Upper lobe of right lung (tissue), 1 donor: ENCODE results near the gene SAP30BP. TPM values are rescaled to one million over a fixed set of nuclear protein-coding genes. Genes with fewer than 3 reads are reported as not detected.
A peak's percentile ranks its signal among the peaks of the same experiment; 100 is the strongest.

ENCODE experiments used
- ATAC-seq: fragments of 200-7000 bp; cut with Tn5 transposase; one replicate; pipeline ENCODE4 v1.9.1; 2020; ENCODE audit warnings: mild to moderate bottlenecking, moderate library complexity
- DNase-seq: peaks from one replicate; pipeline ENCODE4 v3.0.0-alpha.2; 2020
- H3K27ac ChIP-seq: fragments of 200-600 bp; one replicate; pipeline ENCODE4 v1.8.0; 2022
- H3K27me3 ChIP-seq: fragments of 200-600 bp; one replicate; pipeline ENCODE4 v1.8.0; 2022; ENCODE audit warnings: mild to moderate bottlenecking
- H3K36me3 ChIP-seq: fragments of 200-600 bp; one replicate; pipeline ENCODE4 v1.8.0; 2022
- H3K4me1 ChIP-seq: fragments of 200-600 bp; one replicate; pipeline ENCODE4 v1.8.0; 2022
- H3K4me3 ChIP-seq: fragments of 200-600 bp; one replicate; pipeline ENCODE4 v1.8.0; 2022; ENCODE audit warnings: mild to moderate bottlenecking
- H3K9me3 ChIP-seq: fragments of 200-600 bp; one replicate; pipeline ENCODE4 v1.8.0; 2022
- CTCF ChIP-seq: fragments of 200-600 bp; IDR thresholded peaks from one replicate; pipeline ENCODE4 v1.8.0; 2022; ENCODE audit warnings: antibody characterized with exemption
- intact Hi-C: fragments of 100-400 bp; cut with DNase I; formaldehyde crosslinking; loops from one replicate; pipeline ENCODE4 v1.11.0; 2022
- total RNA-seq: library from RNA; stranded (reverse); fragmentation: NEBNext Ultra II Directional; extraction: Animal tissue kit (Norgen Biotek cat#: 25700); gene quantifications from one replicate; pipeline ENCODE4 v1.2.1, GENCODE V29; 2021
- donor health status: DM: no; HTN: yes; CAD: no; lungs with severe emphysema.

The SAP30BP gene
- total RNA-seq, 1 donor from 2014 or later: 71.4 TPM

GRCh38 chr17:75691801-75692626 is 24.9 kb downstream of the SAP30BP start:
- DNase-seq (no peak), ATAC-seq (no peak)
- no peaks in the 10 kb centered on the region for H3K27me3 ChIP-seq
- H3K4me3 ChIP-seq: no peak overlapping the region
- TF ChIP-seq CTCF: no peak
- no peak overlapping the region for H3K27ac ChIP-seq
- intact Hi-C loops: no loop called here
- peaks cover 52% of the 10 kb centered on the region for H3K4me1 ChIP-seq
- H3K9me3 ChIP-seq: no peaks in the 10 kb centered on the region
- peaks cover 39% of the 10 kb centered on the region for H3K36me3 ChIP-seq

- Histone ChIP-seq H3K27ac (peak overlapping the region; percentile 70), H3K9me3 (no peaks in the 10 kb centered on the region), H3K27me3 (no peaks in the 10 kb centered on the region), H3K4me3 (no peak overlapping the region), H3K36me3 (peaks cover 43% of the 10 kb centered on the region), H3K4me1 (peaks cover 52% of the 10 kb centered on the region)
- intact Hi-C loops: no loop called here
- TF ChIP-seq CTCF: no peak
- ATAC-seq (no peak), DNase-seq (no peak)
Observed at GRCh38 chr17:75692976-75693375, 25.8 kb downstream of the SAP30BP start.

GRCh38 chr17:75693500-75694481 is 26.7 kb downstream of the SAP30BP start:
- intact Hi-C loops: no loop called here
- no peaks in the 10 kb centered on the region for H3K9me3 ChIP-seq
- DNase-seq (peak; percentile 81), ATAC-seq (peak; percentile 84)
- H3K4me3 ChIP-seq: no peak overlapping the region
- peaks cover 44% of the 10 kb centered on the region for H3K4me1 ChIP-seq
- H3K27ac ChIP-seq: peak overlapping the region; percentile 70
- TF ChIP-seq CTCF: no peak
- H3K27me3 ChIP-seq: no peaks in the 10 kb centered on the region
- peaks cover 43% of the 10 kb centered on the region for H3K36me3 ChIP-seq

DNA sequence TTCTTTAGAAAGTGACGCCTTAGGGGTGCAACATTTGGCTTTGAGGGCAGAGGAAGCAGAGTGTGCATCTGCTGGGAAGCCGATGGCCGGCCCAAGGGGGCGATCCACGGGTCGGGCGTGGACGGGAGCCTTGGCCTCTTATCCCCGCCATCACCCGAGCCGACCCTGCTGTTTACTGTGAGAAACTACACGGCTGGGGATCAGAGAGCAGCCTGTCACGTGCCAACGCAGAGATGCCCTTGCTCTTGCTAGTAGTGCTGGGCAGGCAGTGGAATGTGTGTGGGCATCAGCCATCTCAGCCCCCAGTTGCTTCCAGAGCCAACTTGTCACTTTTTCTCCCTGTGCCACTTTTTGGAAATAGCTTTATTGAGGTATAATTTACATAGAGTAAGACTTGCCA is 27.4 kb downstream of the SAP30BP start:
- Histone ChIP-seq H3K4me1 (peaks cover 37% of the 10 kb centered on the region), H3K4me3 (no peak overlapping the region), H3K36me3 (peaks cover 43% of the 10 kb centered on the region), H3K27ac (peak overlapping the region; percentile 70), H3K27me3 (no peaks in the 10 kb centered on the region), H3K9me3 (no peaks in the 10 kb centered on the region)
- no peak for DNase-seq
- intact Hi-C loops: no loop called here
- no peak for ATAC-seq
- no peak for TF ChIP-seq CTCF

DNA sequence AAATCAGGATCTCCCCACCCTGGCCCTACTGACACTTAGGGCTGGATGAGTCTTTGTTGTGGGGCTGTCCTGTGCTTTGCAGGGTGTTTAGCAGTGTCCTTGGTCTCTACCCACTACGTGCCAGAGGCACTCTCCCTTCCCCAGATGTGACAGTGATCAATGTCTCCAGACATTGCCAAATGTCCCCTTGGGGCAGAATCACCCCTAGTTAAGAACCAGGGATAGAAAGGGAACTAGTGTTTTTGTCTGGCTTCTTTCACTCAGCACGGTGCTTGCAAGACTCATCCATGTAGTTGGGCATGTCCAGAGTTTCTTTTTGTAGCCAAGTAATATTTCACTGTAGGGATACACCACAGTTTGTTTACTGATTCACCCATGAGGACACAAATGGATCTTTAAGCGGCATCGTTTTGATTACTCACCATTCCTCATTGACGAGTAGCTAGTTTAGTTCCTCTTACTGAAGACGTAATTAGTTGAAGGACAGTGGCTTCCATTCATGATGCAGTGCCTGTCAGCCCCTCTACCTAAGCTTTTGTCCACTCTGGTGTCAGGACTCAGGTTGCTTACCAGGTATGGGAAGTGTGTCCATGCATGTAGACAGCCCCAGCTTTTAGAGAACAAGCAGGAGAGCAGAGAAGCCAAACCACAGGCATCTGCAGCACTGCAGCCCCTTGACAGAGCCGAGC is 28.1 kb downstream of the SAP30BP start:
- peaks cover 39% of the 10 kb centered on the region for H3K4me1 ChIP-seq
- H3K36me3 ChIP-seq: peaks cover 50% of the 10 kb centered on the region

More for the DNA sequence above, 28.1 kb downstream of the SAP30BP start:
- ATAC-seq (no peak), DNase-seq (no peak)
- no peak overlapping the region for H3K27ac ChIP-seq
- intact Hi-C loops: no loop called here
- no peaks in the 10 kb centered on the region for H3K9me3 ChIP-seq
- H3K4me3 ChIP-seq: no peak overlapping the region
- TF ChIP-seq CTCF: no peak
- no peaks in the 10 kb centered on the region for H3K27me3 ChIP-seq
